GM19372 (cell line): Measurements from ENCODE around the gene PCDHGA4.
"Not testable (repeated sequence)": the region's sequence is repeated elsewhere in the genome, so short reads cannot be mapped to it uniquely, and the experiment has no call there.

Experiments used
- ATAC-seq: cut with Tn5 transposase; IDR thresholded peaks from one replicate; pipeline ENCODE4 v1.9.1; 2021; ENCODE audit warnings: mild to moderate bottlenecking, low read depth, moderate library complexity; ENCODE audit not compliant: unreplicated experiment

PCDHGA4 gene

DNA sequence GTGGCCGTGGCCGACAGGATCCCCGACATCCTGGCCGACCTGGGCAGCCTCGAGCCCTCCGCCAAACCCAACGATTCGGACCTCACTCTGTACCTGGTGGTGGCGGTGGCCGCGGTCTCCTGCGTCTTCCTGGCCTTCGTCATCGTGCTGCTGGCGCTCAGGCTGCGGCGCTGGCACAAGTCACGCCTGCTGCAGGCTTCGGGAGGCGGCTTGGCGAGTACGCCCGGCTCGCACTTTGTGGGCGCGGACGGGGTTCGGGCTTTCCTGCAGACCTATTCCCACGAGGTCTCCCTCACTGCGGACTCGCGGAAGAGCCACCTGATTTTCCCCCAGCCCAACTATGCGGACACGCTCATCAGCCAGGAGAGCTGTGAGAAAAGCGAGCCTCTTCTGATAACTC lies 8.8 kb upstream of the PCDHGA4 start:
- ATAC-seq, result not testable (repeated sequence)

DNA sequence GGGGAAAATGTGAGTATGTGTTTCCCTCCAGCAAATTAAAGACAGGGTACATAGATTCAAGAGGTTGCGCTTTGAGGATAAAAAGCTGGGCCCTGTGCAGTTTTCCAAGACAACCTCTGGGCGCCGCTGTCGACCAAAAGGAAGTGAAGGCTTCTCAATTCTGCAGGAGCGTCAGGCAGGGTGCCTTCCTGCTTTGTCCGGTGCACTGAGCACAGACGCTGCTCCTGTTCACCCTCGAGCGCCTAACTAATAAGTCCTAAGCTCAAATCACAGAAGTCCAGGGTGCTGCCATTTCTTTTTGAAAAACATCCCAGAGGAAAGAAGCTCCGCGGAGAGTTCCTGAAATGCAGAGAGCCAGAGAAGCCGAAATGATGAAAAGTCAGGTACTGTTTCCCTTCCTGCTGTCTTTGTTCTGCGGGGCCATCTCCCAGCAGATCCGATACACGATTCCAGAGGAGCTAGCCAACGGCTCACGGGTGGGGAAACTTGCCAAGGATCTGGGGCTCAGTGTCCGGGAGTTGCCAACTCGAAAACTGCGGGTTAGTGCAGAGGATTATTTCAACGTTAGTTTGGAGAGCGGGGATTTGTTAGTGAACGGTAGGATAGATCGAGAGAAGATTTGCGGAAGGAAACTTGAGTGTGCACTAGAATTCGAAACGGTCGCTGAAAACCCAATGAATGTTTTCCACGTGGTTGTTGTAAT lies 4.8 kb upstream of the PCDHGA4 start, which contains the start of gene PCDHGB1:
TSS of gene PCDHGB1 (plus strand) at position 183 of the 703 bp plus-strand sequence. CDS start at position 345, 162 bp downstream.
- no peak for ATAC-seq

DNA sequence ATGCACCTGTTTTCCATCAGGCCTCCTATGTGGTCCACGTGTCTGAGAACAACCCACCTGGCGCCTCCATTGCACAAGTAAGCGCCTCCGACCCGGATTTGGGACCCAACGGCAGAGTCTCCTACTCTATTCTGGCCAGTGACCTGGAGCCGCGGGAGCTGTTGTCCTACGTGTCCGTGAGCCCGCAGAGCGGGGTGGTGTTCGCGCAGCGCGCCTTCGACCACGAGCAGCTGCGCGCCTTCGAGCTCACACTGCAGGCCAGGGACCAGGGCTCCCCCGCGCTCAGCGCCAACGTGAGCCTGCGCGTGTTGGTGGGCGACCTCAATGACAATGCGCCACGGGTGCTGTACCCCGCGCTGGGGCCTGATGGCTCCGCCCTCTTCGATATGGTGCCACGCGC lies 3.2 kb upstream of the PCDHGA4 start:
- ATAC-seq, result no peak

DNA sequence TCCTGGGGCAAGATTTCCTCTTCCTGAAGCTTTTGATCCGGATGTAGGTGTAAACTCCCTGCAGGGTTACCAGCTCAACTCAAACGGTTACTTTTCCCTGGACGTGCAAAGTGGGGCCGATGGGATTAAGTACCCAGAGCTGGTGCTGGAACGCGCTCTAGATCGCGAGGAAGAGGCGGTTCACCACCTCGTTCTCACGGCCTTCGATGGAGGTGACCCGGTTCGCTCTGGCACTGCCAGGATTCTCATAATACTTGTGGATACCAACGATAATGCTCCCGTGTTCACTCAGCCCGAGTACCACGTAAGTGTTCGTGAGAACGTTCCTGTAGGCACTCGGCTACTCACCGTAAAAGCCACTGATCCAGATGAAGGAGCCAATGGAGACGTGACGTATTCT lies 820 bp downstream of the PCDHGA4 start:
- ATAC-seq, result no peak

DNA sequence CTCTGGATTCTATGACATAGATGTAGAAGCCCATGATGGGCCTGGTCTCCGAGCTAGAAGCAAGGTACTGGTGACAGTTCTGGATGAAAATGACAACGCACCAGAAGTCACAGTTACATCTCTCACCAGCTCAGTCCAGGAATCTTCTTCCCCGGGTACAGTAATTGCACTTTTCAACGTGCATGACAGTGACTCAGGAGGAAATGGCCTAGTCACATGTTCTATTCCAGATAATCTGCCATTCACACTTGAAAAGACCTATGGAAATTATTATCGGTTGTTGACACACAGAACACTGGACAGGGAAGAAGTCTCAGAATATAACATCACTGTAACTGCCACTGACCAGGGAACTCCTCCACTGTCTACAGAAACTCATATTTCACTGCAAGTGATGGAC lies 1.3 kb downstream of the PCDHGA4 start:
- no peak for ATAC-seq

DNA sequence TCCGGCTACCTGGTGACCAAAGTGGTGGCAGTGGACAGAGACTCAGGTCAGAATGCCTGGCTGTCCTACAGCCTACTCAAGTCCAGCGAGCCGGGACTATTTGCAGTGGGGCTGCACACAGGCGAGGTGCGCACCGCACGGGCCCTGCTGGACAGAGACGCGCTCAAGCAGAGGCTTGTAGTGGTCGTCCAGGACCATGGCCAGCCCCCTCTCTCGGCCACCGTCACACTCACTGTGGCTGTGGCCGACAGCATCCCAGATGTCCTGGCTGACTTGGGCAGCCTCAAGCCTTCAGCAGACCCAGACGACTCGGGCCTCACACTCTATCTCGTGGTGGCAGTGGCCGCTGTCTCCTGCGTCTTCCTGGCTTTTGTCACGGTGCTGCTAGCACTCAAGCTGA lies 2.1 kb downstream of the PCDHGA4 start:
- no peak for ATAC-seq

DNA sequence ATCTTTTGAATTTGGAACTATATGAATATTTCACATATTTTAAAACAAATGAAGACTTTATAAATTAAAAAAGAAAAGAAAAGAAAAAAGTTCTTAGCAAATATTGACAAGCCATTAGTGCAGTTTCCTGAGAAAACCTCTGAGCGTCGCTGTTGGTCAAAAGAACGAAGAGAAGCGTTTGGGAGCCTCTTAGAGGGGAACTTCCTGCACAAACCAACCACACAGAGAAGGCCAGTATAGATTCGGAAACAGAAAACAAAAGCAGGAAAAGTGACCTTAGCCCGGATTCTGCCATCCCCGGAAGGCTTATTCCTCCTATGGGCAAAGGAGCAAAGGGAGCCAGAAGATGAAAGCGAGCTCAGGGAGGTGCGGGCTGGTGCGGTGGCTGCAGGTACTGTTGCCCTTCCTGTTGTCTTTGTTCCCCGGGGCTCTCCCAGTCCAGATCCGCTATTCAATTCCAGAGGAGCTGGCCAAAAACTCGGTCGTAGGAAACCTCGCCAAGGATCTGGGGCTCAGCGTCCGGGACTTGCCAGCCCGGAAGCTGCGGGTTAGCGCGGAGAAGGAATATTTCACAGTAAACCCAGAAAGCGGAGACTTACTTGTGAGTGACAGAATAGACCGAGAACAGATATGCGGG lies 5.1 kb downstream of the PCDHGA4 start, which contains the start of gene PCDHGB2:
TSS of gene PCDHGB2 (plus strand) at position 205 of the 637 bp plus-strand sequence. CDS start at position 347, 142 bp downstream.
- ATAC-seq, result no peak

DNA sequence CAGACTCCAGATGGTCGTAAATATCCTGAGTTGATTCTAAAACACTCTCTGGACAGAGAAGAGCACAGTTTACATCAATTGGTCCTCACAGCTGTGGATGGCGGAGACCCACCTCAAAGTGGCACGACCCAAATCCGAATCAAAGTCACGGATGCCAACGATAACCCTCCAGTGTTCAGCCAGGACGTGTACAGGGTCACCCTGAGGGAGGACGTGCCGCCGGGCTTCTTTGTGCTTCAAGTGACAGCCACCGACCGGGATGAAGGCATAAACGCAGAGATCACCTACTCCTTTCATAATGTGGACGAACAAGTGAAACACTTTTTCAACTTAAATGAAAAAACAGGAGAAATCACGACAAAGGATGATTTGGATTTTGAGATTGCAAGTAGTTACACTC lies 5.9 kb downstream of the PCDHGA4 start:
- no peak for ATAC-seq

DNA sequence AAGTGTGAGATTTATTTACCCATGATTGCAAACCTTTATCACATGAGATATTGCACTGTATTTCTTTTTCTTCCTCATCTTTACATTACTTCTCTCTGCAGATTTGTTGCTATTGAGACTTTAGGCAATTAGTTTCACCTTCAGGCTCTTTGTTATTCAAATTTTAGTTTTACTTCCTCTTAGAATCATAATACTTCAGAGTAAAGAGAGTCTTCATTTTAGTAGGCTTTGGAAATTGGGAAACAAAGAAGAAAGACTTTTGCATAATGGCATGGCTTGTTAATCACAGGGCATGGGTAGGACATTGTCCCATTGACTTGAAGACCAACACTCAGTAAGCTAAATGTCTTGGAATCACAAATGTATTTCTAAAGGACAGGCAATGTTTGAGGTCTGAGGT lies 7.9 kb downstream of the PCDHGA4 start:
- no peak for ATAC-seq

DNA sequence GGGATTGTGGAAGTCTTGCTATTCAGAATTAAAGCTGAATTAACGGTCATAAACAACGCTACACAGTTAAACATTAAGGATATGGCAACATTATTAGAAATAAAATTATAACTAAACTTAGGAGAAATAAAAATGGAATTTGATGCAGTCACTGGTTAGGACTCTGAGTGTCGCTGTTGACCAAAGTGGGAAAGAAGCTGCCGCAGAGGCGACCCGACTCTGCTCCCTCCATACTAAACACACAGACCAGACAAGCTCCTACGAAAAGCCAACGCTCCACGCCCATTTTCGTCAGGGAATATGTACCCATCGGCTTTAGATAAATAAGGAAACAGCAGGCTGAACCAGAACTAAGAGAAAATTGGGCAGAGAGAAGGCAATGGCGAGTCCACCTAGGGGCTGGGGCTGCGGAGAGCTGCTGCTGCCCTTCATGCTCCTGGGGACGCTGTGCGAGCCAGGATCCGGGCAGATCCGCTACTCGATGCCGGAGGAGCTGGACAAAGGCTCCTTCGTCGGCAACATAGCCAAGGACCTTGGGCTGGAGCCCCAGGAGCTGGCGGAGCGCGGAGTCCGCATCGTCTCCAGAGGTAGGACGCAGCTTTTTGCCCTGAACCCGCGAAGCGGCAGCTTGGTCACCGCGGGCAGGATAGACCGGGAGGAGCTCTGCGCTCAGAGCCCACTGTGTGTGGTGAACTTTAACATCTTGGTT lies 9.3 kb downstream of the PCDHGA4 start, which contains the start of gene PCDHGA5:
TSS of gene PCDHGA5 (plus strand) at position 211 of the 709 bp plus-strand sequence. CDS start at position 380, 169 bp downstream.
- no peak for ATAC-seq

DNA sequence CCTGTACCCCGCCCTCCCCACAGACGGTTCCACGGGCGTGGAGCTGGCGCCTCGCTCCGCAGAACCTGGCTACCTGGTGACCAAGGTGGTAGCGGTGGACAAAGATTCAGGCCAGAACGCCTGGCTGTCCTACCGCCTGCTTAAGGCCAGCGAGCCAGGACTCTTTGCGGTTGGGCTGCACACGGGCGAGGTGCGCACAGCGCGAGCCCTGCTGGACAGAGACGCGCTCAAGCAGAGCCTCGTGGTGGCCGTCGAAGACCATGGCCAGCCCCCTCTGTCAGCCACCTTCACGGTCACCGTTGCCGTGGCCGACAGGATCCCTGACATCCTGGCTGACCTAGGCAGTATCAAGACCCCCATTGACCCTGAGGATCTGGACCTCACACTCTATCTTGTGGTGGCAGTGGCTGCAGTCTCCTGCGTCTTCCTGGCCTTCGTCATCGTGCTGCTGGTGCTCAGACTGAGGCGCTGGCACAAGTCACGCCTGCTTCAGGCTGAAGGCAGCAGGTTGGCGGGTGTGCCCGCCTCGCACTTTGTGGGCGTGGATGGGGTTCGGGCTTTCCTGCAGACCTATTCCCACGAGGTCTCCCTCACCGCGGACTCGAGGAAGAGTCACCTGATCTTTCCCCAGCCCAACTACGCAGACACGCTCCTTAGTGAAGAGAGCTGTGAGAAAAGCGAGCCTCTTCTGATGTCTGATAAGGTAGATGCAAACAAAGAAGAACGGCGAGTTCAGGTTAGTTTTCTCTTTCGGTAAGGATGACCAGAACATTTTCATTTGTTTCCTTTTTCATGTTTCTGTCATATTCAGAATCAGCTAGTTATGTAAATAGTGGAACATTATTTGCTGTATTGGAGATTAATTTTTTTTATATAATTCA lies 11.4 kb downstream of the PCDHGA4 start:
- ATAC-seq, result no peak

DNA sequence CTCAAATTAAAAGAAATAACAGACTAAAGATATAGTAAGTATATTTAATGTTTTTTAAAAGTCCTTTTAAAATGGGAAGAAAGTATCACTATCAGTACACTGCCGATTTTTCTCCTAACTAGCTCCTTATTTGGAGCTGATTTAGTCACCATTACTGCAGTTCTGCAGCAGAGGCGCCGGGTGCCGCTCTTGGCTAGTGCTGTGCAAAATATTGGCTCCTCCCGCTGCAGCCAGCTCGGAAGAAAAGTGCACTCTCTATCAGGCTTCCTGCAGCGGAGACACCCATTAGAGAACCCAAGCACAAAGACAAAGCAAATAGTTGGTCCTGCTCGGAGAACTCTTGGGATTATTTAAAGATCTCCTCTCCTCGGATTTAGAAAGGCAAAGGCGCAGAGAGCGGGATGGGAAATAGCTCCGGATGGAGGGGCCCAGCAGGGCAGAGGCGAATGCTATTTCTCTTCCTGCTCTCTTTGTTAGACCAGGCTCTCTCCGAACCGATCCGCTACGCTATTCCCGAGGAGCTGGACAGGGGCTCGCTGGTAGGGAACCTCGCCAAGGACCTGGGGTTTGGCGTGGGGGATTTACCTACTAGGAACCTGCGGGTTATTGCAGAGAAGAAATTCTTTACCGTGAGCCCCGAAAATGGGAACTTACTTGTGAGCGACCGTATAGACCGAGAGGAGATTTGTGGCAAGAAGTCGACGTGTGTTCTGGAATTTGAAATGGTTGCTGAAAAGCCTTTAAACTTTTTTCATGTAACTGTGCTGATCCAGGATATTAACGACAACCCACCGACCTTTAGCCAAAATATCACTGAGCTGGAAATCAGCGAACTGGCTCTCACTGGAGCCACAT lies 15.4 kb downstream of the PCDHGA4 start, which contains the start of gene PCDHGB3:
TSS of gene PCDHGB3 (plus strand) at position 249 of the 855 bp plus-strand sequence. CDS start at position 402, 153 bp downstream.
- ATAC-seq, result no peak

DNA sequence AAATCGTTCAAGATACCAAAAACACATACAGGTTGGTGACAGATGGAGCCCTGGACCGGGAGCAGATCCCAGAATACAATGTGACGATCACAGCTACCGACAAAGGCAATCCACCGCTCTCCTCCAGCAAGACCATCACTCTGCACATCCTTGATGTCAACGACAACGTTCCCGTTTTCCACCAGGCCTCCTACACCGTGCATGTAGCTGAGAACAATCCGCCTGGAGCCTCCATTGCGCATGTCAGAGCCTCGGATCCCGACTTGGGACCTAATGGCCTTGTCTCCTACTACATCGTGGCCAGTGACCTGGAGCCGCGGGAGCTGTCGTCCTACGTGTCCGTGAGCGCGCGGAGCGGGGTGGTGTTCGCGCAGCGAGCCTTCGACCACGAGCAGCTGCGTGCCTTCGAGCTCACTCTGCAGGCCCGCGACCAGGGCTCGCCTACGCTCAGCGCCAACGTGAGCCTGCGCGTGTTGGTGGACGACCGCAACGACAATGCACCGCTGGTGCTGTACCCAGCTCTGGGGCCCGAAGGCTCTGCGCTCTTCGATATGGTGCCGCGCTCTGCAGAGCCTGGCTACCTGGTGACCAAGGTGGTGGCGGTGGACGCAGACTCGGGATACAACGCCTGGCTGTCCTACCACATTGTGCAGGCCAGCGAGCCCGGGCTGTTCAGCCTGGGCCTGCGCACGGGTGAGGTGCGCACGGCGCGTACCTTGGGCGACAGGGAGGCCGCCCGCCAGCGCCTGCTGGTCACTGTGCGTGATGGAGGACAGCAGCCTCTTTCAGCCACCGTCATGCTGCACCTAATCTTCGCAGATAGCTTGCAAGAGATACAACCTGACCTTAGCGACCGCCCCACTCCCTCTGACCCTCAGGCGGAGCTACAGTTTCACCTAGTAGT lies 17.0 kb downstream of the PCDHGA4 start:
- ATAC-seq, result no peak

DNA sequence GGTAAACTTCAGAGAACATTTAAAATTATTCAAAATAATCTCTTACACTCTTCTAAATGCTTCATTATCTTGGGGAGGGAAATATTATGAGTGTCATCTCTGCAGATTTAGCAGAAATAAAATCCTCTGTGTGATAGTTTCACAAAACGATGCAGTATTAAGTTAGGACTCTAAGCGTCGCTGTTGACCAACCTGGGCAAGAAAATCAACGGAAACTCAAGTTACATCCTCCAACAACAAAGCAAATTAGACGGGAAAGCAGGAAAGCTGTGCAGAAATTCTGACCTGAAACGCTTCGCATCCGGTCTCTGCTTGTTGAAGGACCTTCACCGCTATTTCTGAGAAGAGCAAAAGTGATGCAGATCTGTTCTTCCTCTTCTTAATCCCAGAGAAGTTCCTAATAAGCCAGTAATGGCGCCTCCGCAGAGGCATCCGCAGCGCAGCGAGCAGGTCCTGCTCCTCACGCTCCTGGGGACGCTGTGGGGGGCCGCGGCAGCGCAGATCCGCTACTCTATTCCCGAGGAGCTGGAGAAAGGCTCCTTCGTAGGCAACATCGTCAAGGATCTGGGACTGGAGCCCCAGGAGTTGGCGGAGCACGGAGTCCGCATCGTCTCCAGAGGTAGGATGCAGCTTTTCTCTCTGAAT lies 19.0 kb downstream of the PCDHGA4 start, which contains the start of gene PCDHGA6:
TSS of gene PCDHGA6 (plus strand) at position 219 of the 645 bp plus-strand sequence. CDS start at position 412, 193 bp downstream.
- ATAC-seq, result no peak

DNA sequence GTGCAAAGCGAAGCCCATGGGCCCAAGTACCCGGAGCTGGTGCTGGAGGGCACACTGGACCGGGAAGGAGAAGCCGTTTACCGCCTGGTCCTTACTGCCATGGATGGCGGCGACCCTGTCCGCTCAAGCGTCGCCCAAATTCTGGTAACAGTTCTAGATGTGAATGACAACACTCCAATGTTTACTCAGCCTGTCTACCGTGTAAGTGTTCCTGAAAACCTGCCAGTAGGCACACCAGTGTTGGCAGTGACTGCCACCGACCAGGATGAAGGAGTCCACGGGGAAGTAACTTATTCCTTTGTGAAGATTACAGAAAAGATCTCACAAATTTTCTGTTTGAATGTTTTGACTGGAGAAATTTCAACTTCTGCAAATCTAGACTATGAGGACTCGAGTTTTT lies 19.8 kb downstream of the PCDHGA4 start:
- ATAC-seq, result no peak

DNA sequence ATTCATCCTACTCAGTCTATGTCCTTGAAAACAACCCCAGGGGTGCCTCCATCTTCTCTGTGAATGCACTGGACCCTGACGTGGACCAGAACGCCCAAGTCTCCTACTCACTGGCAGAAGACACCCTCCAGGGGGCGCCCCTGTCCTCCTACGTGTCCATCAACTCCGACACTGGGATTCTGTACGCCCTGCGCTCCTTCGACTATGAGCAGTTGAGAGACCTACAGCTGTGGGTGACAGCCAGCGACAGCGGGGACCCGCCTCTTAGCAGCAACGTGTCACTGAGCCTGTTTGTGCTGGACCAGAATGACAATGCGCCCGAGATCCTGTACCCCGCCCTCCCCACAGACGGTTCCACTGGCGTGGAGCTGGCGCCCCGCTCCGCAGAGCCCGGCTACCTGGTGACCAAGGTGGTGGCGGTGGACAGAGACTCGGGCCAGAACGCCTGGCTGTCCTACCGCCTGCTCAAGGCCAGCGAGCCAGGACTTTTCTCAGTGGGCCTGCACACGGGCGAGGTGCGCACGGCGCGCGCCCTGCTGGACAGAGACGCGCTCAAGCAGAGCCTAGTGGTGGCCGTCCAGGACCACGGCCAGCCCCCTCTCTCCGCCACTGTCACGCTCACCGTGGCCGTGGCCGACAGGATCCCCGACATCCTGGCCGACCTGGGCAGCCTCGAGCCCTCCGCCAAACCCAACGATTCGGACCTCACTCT lies 20.8 kb downstream of the PCDHGA4 start:
- not testable (repeated sequence) for ATAC-seq
